HAP-1 (cell line): Measurements from ENCODE around the gene RCC1.
"Not testable (repeated sequence)": the region's sequence is repeated elsewhere in the genome, so short reads cannot be mapped to it uniquely, and the experiment has no call there.

Source experiments
- DNase-seq, 2 experiments: peaks; one replicate each; pipeline ENCODE4 v3.0.0-alpha.2; 2016 to 2020; ENCODE audit warnings: low spot score in 2 of 2
- H3K27me3 ChIP-seq: fragments of 250-450 bp; sonication (Bioruptor Pico); 2 replicates; pipeline ENCODE4 v1.5.1; 2020; ENCODE audit warnings: low read depth, mild to moderate bottlenecking, moderate library complexity
- H3K36me3 ChIP-seq: fragments of 250-450 bp; sonication (Bioruptor Pico); replicated peaks from 2 replicates; pipeline ENCODE4 v1.5.1; 2020; ENCODE audit warnings: mild to moderate bottlenecking
- H3K4me1 ChIP-seq: fragments of 250-450 bp; sonication (Bioruptor Pico); 2 replicates; pipeline ENCODE4 v1.5.1; 2020; ENCODE audit warnings: mild to moderate bottlenecking
- H3K4me3 ChIP-seq: fragments of 250-450 bp; sonication (Bioruptor Pico); 2 replicates; pipeline ENCODE4 v1.5.1; 2020; ENCODE audit warnings: mild to moderate bottlenecking, moderate library complexity
- H3K9me3 ChIP-seq: fragments of 250-450 bp; sonication (Bioruptor Pico); 2 replicates; pipeline ENCODE4 v1.5.1; 2020; ENCODE audit warnings: mild to moderate bottlenecking, moderate library complexity
- in situ Hi-C: fragments of 300-500 bp; cut with MboI; formaldehyde crosslinking; loops from 3 replicates; pipeline ENCODE4 v1.14.3; 2020; ENCODE audit warnings: low sequenced_read_pairs, inconsistent platforms, mixed read lengths

The RCC1 gene, protein sequence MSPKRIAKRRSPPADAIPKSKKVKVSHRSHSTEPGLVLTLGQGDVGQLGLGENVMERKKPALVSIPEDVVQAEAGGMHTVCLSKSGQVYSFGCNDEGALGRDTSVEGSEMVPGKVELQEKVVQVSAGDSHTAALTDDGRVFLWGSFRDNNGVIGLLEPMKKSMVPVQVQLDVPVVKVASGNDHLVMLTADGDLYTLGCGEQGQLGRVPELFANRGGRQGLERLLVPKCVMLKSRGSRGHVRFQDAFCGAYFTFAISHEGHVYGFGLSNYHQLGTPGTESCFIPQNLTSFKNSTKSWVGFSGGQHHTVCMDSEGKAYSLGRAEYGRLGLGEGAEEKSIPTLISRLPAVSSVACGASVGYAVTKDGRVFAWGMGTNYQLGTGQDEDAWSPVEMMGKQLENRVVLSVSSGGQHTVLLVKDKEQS

DNA sequence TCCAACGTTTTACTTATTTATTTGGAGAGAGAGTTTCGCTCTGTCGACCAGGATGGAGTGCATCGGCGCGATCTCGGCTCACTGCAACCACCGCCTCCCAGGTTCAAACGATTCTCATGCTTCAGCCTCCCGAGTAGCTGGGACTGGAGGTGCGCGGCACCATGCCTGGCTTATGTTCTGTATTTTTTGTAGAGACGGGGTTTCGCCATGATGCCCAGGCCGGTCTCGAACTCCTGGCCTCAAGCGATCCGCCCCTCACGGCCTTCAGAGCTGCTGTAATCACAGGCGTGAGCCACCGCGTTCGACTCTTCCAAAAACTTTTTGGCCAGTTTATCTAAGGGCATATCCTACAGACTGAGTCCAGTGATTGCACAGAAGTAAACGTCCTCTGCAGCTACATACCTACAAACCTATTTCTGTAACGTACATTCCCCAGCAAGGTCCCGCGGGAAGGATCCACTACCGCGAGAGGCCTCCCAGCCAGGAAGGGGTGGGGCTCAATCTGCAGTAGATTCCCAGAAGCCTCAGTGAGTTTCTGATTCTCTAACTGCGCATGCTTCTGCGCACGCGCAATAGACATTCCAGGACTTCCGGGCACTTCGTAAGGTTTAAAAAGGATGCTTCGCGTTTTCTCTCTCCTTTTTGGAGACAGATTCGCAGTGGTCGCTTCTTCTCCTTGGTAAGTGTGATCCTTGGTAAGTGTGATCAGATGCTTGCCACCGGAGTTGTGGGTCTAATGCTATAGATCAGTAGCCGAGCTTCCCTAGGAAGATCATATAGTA lies at the start of gene RCC1:
Gene RCC1 (plus strand): TSS at position 638 of the 782 bp plus-strand sequence. CDS start 23,824 bp downstream, outside the sequence.
- Histone ChIP-seq H3K9me3 (no peaks in the 10 kb centered on the region), H3K36me3 (peaks cover 47% of the 10 kb centered on the region), H3K4me3 (peak within 1 kb of the TSS; percentile 86), H3K4me1 (peaks cover 23% of the 10 kb centered on the region), H3K27me3 (no peaks in the 10 kb centered on the region)
- DNase-seq, result peak; percentile 98 to 99
- in situ Hi-C loops, result no loop called here

DNA sequence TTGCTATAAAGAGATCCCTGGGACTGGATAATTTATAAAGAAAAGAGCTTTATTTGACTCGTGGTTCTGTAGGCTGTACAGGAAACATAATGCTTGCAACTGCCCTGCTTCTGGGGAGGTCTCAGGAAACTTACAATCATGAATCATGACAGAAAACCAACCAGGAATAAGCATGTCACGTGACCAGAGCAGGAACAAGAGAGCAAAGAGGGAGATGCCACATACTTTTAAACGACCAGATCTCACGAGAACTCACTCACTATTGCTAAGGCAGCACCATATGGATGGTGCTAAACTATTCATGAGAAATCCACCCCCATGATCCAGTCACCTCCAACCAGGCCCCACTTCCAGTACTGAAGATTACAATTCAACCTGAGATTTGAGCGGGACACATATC lies 49.8 kb upstream of the RCC1 start:
- H3K4me3 ChIP-seq, result no peak overlapping the region
- no peaks in the 10 kb centered on the region for H3K27me3 ChIP-seq
- in situ Hi-C loops, result no loop called here
- no peaks in the 10 kb centered on the region for H3K9me3 ChIP-seq
- no peak for DNase-seq
- no peaks in the 10 kb centered on the region for H3K4me1 ChIP-seq
- 0 out of 2 replicates have a peak, but pooled peaks cover 6% of the 10 kb centered on the region for H3K36me3 ChIP-seq

DNA sequence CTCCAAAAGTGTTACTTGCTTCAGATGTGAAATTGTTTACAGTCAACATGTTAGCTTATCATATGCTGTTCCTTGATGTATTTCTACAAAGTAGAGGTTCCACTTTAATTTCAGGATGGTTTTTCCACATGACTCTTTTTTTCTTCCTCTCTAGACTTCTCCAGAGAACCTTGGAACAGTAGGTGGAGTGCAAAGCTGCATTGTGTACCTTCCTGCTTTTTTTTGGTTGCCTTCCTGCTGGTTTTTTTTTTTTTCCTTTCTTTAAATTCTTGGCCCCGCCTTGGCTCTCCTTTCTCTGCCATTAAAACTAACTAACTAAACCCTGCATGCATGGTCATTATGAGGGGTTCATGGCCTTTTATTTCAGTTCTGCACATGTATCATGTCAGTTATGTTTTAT lies 48.2 kb upstream of the RCC1 start:
- in situ Hi-C loops, result no loop called here
- H3K4me1 ChIP-seq, result no peaks in the 10 kb centered on the region
- no peak for DNase-seq
- no peaks in the 10 kb centered on the region for H3K9me3 ChIP-seq
- no peaks in the 10 kb centered on the region for H3K27me3 ChIP-seq
- H3K4me3 ChIP-seq, result no peak overlapping the region
- H3K36me3 ChIP-seq, result 0 out of 2 replicates have a peak, but pooled peaks cover 6% of the 10 kb centered on the region

DNA sequence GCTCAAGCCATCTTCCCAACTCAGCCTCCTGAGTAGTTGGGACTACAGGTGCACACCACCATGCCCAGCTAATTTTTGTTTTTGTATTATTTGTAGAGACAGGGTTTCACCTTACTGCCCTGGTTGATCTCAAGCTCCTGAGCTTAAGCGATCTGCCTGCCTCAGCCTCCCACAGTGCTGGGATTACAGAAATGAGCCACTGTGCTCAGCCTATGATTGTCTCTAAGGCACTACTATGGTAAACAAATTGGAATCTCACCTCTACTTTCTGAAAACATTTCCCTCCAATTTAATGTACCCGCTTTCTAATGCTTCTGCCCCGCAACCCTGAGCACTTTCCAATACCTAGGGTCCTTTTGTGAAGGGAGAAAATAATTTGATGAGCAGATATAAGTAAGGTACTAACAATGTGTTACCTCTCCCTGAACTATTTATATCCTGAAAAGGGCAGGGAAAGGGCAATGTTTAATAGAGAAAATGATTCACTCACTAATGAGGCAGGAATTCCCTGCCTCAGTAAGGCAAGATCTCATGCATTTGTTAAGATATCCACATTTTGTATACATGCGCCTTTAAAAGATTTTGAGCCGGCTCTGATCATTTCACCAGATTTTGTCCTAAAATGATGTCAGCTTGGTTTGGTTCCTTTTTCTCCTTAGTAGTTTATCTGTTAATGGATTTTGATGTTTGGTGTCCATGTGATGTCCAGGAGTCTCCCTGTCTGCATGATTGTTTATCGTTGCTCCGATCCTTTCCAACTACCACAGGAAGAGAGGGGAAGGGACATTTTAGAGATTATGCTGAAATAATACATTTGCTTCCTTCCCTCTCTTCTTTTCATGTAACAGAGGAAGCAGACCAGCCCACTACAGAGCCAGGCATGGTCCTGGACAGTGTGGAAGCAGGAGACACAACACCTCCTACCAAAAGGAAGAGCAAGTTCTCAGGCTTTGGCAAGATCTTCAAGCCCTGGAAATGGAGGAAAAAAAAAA lies 47.3 kb upstream of the RCC1 start:
- DNase-seq, result no peak
- H3K4me1 ChIP-seq, result no peaks in the 10 kb centered on the region
- 0 out of 2 replicates have a peak, but pooled peaks cover 6% of the 10 kb centered on the region for H3K36me3 ChIP-seq
- no peaks in the 10 kb centered on the region for H3K9me3 ChIP-seq
- H3K4me3 ChIP-seq, result no peak overlapping the region
- H3K27me3 ChIP-seq, result no peaks in the 10 kb centered on the region
- in situ Hi-C loops, result no loop called here

DNA sequence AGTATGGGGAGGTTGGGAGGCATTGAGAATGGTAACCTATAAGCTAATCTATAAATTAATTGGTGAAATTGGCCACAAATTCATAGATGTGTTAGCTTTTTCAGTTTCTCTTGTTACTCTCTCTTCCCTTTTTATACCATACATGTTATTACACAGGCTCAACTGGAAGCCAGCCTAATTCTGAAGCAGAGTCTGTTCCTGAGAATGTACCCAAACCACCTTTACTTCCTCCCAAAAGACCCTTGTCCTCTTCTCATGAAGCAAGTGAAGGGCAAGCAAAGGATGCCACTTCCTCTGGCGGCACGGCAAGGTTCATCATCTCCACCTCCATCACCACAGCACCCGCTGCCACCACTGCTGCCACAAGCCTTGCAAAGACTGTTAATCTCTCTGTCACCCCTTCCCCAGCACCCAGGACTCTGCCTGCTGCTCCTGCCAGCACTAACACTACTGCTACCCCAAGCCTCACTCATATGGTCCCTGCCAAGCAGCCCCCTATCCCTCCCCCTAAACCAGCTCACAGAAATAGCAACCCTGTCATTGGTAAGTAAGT lies 39.5 kb upstream of the RCC1 start:
- Histone ChIP-seq H3K9me3 (no peaks in the 10 kb centered on the region), H3K4me3 (no peak overlapping the region), H3K27me3 (no peaks in the 10 kb centered on the region), H3K4me1 (peaks cover 13% of the 10 kb centered on the region), H3K36me3 (peaks cover 15% of the 10 kb centered on the region)
- in situ Hi-C loops, result no loop called here
- no peak for DNase-seq

DNA sequence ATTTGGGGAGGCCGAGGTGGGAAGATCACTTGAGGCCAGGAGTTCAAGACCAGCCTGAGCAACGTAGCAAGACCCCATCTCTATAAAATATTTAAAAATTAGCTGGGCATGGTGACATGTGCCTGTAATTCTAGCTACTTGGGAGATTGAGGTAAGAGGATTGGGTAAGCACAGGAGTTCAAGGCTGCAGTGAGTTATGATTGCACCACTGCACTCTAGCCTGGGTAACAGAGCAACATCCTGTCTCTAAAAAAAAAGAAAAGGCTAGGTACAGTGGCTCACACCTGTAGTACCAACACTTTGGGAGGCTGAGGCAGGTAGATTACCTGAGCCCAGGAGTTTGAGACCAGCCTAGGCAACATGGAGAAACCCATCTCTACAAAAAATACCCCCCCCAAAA lies 35.7 kb upstream of the RCC1 start:
- Histone ChIP-seq H3K9me3 (no peaks in the 10 kb centered on the region), H3K4me1 (peaks cover 13% of the 10 kb centered on the region), H3K27me3 (no peaks in the 10 kb centered on the region), H3K36me3 (peaks cover 27% of the 10 kb centered on the region), H3K4me3 (no peak overlapping the region)
- in situ Hi-C loops, result no loop called here
- no peak for DNase-seq

DNA sequence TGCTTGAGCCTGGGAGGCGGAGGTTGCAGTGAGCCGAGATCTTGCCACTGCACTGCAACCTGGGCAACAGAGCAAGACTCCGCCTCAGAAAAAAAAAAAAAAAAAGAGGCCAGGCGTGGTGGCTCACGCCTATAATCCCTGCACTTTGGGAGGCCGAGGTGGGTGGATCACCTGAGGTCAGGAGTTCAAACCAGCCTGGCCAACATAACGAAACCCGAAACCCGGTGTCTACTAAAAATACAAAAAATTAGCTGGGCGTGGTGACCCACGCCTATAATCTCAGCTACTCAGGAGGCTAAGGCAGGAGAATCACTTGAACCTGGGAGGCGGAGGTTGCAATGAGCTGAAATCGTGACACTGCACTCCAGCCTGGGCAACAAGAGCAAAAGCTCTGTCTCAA lies 26.3 kb upstream of the RCC1 start:
- DNase-seq, H3K9me3 ChIP-seq, in situ Hi-C loops, H3K4me3 ChIP-seq, H3K4me1 ChIP-seq, H3K27me3 ChIP-seq: not testable (repeated sequence)
- peaks cover 34% of the 10 kb centered on the region for H3K36me3 ChIP-seq

DNA sequence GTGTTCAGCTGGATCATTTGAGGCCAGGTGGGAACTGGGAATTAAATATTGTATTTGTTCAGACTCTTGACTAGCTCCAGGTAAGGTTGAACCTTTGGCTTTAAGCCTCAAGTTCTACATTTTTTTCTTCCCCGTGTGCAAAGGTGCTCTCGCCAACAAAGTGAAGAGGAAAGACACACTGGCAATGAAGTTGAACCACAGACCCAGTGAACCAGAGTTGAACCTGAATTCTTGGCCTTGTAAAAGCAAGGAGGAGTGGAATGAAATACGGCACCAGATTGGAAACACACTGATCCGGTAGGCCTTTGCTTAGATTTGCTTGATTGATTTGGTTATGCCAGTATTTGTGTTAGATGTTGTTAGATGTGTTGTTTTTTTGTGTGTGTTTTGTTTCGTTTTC lies 25.5 kb upstream of the RCC1 start:
- Histone ChIP-seq H3K36me3 (peaks cover 37% of the 10 kb centered on the region), H3K4me3 (no peak overlapping the region), H3K4me1 (no peaks in the 10 kb centered on the region), H3K27me3 (no peaks in the 10 kb centered on the region), H3K9me3 (no peaks in the 10 kb centered on the region)
- DNase-seq, result no peak
- in situ Hi-C loops, result no loop called here

DNA sequence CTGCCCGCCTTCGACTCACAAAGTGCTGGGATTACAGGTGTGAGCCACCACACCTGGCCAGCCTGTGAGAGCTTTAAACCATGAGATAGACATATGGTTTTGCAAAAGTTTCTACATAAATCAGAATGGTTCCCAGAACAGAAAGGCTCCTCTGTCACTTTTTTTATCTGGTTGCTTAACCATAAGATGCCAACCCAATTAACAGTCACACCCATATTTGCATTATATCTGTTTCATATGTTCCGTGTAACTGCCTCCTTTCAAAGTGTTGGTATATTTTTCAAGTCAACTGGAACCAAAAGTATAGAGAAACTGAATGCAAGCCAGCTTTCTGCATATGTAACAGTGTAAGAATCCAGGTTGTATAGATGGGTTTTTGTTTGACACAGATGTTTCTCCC lies 23.7 kb upstream of the RCC1 start:
- H3K27me3 ChIP-seq, result no peaks in the 10 kb centered on the region
- no peak overlapping the region for H3K4me3 ChIP-seq
- H3K36me3 ChIP-seq, result peaks cover 37% of the 10 kb centered on the region
- in situ Hi-C loops, result no loop called here
- no peaks in the 10 kb centered on the region for H3K9me3 ChIP-seq
- no peak for DNase-seq
- no peaks in the 10 kb centered on the region for H3K4me1 ChIP-seq

DNA sequence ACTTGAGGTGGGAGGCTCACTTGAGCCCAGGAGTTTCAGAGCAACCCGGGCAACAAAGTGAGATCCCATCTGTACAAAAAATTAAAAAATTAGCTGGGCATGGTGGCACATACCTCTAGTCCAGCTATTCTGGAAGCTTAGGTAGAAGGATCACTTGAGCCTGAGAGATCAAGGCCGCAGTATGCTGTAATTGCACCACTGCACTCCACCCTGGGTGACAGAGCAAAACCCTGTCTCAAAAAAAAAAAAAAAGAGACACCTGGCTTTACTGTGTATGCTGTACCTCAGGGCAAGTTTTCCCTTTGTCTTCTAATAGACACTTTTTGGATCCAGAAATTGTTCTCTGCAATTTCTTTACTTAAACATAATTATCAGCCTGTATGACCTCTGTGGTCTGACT lies 23.1 kb upstream of the RCC1 start:
- no peaks in the 10 kb centered on the region for H3K27me3 ChIP-seq
- in situ Hi-C loops, result no loop called here
- no peak overlapping the region for H3K4me3 ChIP-seq
- H3K4me1 ChIP-seq, result no peaks in the 10 kb centered on the region
- no peaks in the 10 kb centered on the region for H3K9me3 ChIP-seq
- peaks cover 34% of the 10 kb centered on the region for H3K36me3 ChIP-seq
- no peak for DNase-seq

DNA sequence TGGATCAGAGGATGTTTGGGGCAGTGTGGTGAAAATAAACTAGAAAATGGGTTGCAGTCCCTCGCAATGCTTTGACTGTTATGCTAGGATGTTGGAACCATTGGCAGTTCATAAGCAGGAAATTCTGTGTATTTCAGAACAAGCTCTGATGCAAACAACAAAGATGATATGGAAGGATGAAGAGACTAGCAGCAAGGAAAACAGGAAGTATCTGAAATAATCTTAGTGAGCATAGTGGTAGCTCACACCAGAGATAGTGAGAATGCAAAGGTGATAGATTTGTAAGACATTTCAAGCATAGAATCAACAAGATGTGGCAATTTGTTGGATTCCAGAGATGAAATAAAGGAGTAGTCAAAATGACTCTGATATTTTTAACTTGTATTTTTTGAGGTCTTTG lies 11.1 kb upstream of the RCC1 start:
- in situ Hi-C loops, result no loop called here
- Histone ChIP-seq H3K4me1 (no peaks in the 10 kb centered on the region), H3K9me3 (no peaks in the 10 kb centered on the region), H3K27me3 (no peaks in the 10 kb centered on the region), H3K4me3 (no peak overlapping the region), H3K36me3 (peaks cover 26% of the 10 kb centered on the region)
- DNase-seq, result no peak

DNA sequence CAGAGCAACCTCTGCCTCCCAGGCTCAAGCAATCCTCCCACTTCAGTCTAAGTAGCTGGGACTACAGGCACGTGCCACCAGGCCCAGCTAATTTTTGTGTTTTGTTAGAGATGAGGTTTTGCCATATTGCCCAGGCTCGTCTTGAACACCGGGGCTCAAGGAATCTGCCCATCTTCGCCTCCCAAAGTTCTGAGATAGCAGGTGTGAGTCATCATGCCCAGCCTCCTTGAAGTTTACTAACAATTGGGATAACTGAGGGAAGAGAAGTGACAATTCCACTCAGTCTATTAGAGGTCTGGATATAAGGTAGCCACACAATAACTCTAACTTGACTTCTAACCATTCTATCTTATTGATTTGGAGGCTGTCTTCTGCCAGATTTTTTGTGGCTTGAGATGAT lies 6.3 kb upstream of the RCC1 start:
- Histone ChIP-seq H3K9me3 (no peaks in the 10 kb centered on the region), H3K4me1 (no peaks in the 10 kb centered on the region), H3K4me3 (no peak overlapping the region), H3K36me3 (peaks cover 15% of the 10 kb centered on the region; the same call in 1 of the 2 replicates), H3K27me3 (no peaks in the 10 kb centered on the region)
- DNase-seq, result no peak
- in situ Hi-C loops, result no loop called here

DNA sequence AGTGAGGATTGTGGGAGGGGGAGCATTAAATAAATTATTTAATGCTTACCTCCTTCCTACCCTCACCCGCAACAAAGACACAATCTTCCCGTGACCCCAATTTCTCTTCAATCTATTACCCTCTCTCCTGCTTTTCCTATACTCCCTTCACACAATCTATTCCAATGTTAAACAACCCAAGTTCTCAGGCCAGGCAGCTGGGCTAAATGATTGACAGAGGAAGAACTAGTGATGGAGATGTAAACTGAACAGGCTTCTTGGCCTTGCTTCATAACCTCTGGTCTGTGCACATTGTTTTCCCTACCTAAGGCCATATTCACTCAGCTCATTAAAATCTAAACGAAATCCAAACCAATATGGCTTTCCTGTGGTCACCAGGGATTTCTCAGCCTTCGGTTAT lies 3.9 kb upstream of the RCC1 start:
- H3K4me3 ChIP-seq, result no peak overlapping the region
- H3K4me1 ChIP-seq, result no peaks in the 10 kb centered on the region
- H3K36me3 ChIP-seq, result peaks cover 13% of the 10 kb centered on the region
- in situ Hi-C loops, result no loop called here
- no peaks in the 10 kb centered on the region for H3K27me3 ChIP-seq
- H3K9me3 ChIP-seq, result no peaks in the 10 kb centered on the region
- no peak for DNase-seq
